Activated T-cell treated with anti-CD3 and anti-CD28 coated beads for 4 hours (primary cell): ENCODE measurements around the gene CLDN3.
"Not testable (repeated sequence)": the region's sequence is repeated elsewhere in the genome, so short reads cannot be mapped to it uniquely, and the experiment has no call there.

Experiments used
- DNase-seq: peaks from one replicate; pipeline ENCODE4 v3.0.0-alpha.2; 2020

The CLDN3 gene

DNA sequence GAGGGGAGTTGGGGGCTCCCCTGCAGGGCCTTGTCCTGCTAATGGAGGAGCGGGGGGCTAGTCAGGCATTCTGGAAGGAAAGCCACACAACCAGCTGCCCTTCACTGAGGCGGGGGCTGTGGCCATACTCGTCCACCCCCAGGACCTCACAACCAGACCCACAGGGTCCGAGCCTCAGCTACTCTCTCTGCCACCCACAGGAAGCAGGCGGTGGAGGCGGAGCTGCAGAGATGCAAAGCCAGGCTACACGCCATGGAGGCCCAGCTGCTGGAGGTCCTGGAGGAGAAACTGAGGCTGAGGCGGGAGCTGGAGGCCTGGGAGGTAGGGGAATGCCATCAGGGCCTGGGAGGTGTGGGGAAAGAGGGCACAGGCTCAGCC, 34.6 kb downstream of the CLDN3 start:
- no peak for DNase-seq

GRCh38 chr7:73734619-73735527, 35.2 kb downstream of the CLDN3 start:
- DNase-seq = peak; percentile 77

- no peak for DNase-seq
These were observed 37.7 kb downstream of the CLDN3 start for GRCh38 chr7:73732397-73732796.

- no peak for DNase-seq
These were observed 39.6 kb downstream of the CLDN3 start for GRCh38 chr7:73730485-73730884.

DNA sequence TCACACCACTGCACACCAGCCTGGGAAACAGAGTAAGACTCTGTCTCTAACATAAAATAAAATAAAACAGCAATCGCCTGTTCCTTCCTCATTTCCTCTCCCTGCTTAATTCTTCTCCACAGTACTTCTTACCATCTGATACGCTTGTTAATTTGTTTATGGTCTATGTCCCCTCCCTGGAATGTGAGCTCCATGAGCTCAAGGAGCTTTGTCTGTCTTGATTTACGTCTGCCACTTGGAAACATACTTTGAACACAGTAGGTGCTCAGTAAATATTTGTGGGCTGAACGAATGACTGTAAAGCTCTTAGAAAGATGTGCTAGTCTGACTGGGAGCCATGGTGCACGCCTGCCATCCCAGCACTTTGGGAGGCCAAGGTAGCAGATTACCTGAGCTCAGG, 41.5 kb downstream of the CLDN3 start:
- no peak for DNase-seq

- no peak for DNase-seq
These were observed 42.1 kb downstream of the CLDN3 start for GRCh38 chr7:73727952-73728351.

GRCh38 chr7:73726083-73726466, 44.0 kb downstream of the CLDN3 start:
- DNase-seq = no peak

DNA sequence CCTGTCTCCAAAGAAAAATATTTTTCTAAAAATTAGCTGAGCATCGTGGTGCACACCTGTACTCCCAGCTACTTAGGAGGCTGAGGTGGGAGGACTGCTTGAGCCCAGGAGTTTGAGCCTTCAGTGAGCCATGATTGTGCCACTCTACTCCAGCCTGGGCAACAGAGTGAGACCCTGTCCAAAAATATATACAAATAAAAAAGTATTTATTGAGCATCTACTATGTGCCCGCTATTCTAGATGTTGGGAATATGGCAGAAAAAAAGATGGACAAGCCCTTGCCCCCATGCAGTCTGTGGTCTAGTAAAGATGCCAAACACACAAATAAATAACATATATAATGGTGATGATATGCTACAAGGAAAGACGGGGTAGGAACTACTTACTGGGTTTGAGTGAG, 46.3 kb downstream of the CLDN3 start:
- no peak for DNase-seq

DNA sequence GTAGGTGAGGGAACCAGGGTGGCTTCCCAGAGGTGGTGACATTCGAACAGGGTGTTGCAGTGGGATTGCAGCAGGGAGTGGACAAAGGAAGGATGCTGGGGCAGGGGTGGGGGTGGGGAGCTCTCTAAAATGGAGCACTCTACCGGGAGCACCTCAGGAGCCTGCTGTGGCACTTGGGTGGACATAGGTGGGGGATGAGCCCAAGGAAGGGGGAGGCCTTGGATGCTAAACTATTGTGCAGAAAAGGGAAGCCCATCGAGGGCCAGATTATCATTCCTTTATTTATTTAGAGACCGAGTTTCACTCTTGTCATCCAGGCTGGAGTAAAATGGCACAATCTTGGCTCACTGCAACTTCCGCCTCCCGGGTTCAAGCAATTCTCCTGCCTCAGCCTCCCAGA, 47.3 kb downstream of the CLDN3 start:
- DNase-seq = no peak

GRCh38 chr7:73722182-73722581, 47.9 kb downstream of the CLDN3 start:
- not testable (repeated sequence) for DNase-seq

DNA sequence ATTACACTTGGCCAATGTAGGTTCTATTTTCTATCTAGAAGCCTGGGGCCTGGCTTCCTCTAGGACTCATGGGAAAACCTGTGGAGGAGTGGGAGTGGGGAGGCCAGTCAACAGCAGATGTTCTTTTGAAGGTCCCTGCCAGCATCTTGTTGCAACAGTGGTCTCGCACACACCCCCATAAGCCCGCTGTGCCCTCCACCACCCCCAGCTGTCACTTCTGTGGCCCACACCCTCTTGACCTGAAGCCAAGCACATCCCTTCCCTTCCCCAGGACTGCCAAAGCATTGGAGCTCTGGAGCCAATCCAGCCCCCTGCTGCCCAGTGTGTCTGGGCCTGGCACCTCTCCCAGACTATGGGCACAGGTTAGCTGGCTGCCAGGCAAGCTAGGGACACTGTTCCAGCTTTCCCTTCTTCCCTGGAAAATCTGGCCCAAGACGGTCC, 48.7 kb downstream of the CLDN3 start:
- no peak for DNase-seq

DNA sequence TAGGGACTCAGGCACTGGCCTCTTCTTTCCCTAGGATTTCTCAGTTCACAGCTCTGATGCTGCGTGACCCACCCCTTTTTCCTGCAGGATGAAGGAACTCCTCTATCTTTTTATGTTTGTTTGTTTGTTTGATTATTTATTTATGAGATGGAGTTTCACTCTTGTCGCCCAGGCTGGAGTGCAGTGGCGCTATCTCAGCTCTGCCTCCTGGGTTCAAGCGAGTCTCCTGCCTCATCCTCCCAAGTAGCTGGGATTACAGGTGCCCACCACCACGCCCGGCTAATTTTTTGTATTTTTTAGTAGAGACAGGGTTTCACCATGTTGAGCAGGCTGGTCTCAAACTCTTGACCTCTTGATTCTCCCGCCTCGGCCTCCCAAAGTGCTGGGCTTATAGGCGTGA, 49.6 kb downstream of the CLDN3 start:
- not testable (repeated sequence) for DNase-seq

DNA sequence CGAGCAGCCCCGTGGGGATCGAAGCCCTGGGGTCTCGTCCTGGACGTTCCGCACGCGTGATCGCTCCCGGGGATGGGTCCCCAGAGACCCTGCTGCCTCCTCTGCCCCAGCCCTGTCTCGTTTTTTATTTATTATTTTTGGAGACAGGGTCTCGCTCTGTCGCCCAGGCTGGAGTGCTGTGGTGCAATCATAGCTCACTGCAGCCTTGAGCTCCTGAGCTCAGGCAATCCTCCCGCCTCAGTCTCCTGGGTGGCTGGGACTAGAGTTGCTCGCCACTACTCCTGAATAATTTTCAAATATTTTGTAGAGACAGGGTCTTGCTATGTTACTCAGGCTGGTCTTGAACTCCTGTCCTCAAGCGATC, 50.3 kb downstream of the CLDN3 start:
- DNase-seq = no peak
